ENCODE results near the gene GCKR.
"Not testable (repeated sequence)": the region's sequence is repeated elsewhere in the genome, so short reads cannot be mapped to it uniquely, and the experiment has no call there.

The GCKR gene

GRCh38 chr2:27509326-27509725, 12.7 kb downstream of the GCKR start:
- peak; percentile 31 for DNase-seq

GRCh38 chr2:27518113-27518781, 21.6 kb downstream of the GCKR start:
- DNase-seq: no peak

GRCh38 chr2:27518782-27519113, 22.1 kb downstream of the GCKR start:
- DNase-seq: no peak

GRCh38 chr2:27520316-27520715, 23.7 kb downstream of the GCKR start:
- DNase-seq: no peak

GRCh38 chr2:27522400-27522945, 25.8 kb downstream of the GCKR start:
- DNase-seq: no peak

GRCh38 chr2:27527182-27527581, 30.5 kb downstream of the GCKR start:
- DNase-seq: no peak

GRCh38 chr2:27531983-27532382, 35.3 kb downstream of the GCKR start:
- no peak for DNase-seq

GRCh38 chr2:27537287-27537686, 40.6 kb downstream of the GCKR start:
- DNase-seq: no peak

- DNase-seq: not testable (repeated sequence)
These were observed 42.3 kb downstream of the GCKR start for GRCh38 chr2:27538839-27539450.

- not testable (repeated sequence) for DNase-seq
These were observed 43.0 kb downstream of the GCKR start for GRCh38 chr2:27539649-27540048.

GRCh38 chr2:27544143-27544821, 47.6 kb downstream of the GCKR start:
- no peak for DNase-seq

- peak; percentile 50 for DNase-seq
These were observed 48.9 kb downstream of the GCKR start for GRCh38 chr2:27545348-27546141.

GRCh38 chr2:27549303-27549702, 52.7 kb downstream of the GCKR start:
- no peak for DNase-seq

- DNase-seq: no peak
These were observed 54.9 kb downstream of the GCKR start for GRCh38 chr2:27551514-27551913.

GRCh38 chr2:27552941-27553340, 56.3 kb downstream of the GCKR start:
- no peak for DNase-seq

- not testable (repeated sequence) for DNase-seq
These were observed 57.8 kb downstream of the GCKR start for GRCh38 chr2:27554451-27554850.

- no peak for DNase-seq
These were observed 62.6 kb downstream of the GCKR start for GRCh38 chr2:27559228-27559627.

GRCh38 chr2:27561060-27561459, 64.4 kb downstream of the GCKR start:
- no peak for DNase-seq

- DNase-seq: peak; percentile 67
These were observed 70.0 kb downstream of the GCKR start for GRCh38 chr2:27566628-27567027.

- DNase-seq: peak; percentile 43
These were observed 72.8 kb downstream of the GCKR start for GRCh38 chr2:27569398-27569797.

- no peak for DNase-seq
These were observed 74.6 kb downstream of the GCKR start for GRCh38 chr2:27571197-27571596.

- DNase-seq: no peak
These were observed 75.0 kb downstream of the GCKR start for GRCh38 chr2:27571681-27572080.

GRCh38 chr2:27572439-27572838, 75.8 kb downstream of the GCKR start:
- DNase-seq: no peak
